IMR-90 (cell line): ENCODE measurements around the gene DOCK10. TPM values are rescaled to one million over a fixed set of nuclear protein-coding genes. Genes with fewer than 3 reads are reported as not detected.

Experiments
- ATAC-seq: fragments of 200-7000 bp; cut with Tn5 transposase; 2 replicates; pipeline ENCODE4 v1.9.1; 2020; ENCODE audit warnings: low read depth, mild to moderate bottlenecking, moderate library complexity
- BruUV-seq: library from RNA; stranded (reverse); fragments of 400-500 nt; replicated peaks from 2 replicates; lab custom pipeline; 2021; lab: Mats Ljungman, UMichigan
- CTCF ChIA-PET: fragments of 300-600 bp; formaldehyde crosslinking; extraction: SDS; loops from one replicate; lab custom pipeline; 2021; ENCODE audit warnings: antibody characterized with exemption; lab: Yijun Ruan, JAX
- POLR2A ChIA-PET: fragments of 300-600 bp; sonication (Branson Sonifier 250); formaldehyde crosslinking; loops from one replicate; lab custom pipeline; 2022; ENCODE audit warnings: antibody characterized with exemption; ENCODE audit not compliant: unreplicated experiment; lab: Charles Lee
- DNase-seq: peaks from one replicate; pipeline ENCODE4 v3.0.0; 2013
- H2AFZ ChIP-seq: replicated peaks from 2 replicates; pipeline ENCODE3; 2013; ENCODE audit warnings: low read length, mild to moderate bottlenecking; ENCODE audit not compliant: poor library complexity
- H2AK5ac ChIP-seq: 2 replicates; pipeline ENCODE4 v1.6.1; 2013; ENCODE audit warnings: low read depth, low read length, inconsistent platforms
- H2AK9ac ChIP-seq: replicated peaks from 2 replicates; pipeline ENCODE3; 2013; ENCODE audit warnings: mild to moderate bottlenecking, low read depth, low read length, moderate library complexity; ENCODE audit not compliant: poor library complexity
- H2BK120ac ChIP-seq: 2 replicates; pipeline ENCODE4 v1.6.1; 2013; ENCODE audit warnings: low read depth, low read length, inconsistent platforms
- H2BK15ac ChIP-seq: 3 replicates; pipeline ENCODE4 v1.6.1; 2013; ENCODE audit warnings: low read depth, low read length, inconsistent platforms
- H2BK20ac ChIP-seq: 2 replicates; pipeline ENCODE4 v1.6.1; 2013; ENCODE audit warnings: low read depth, mild to moderate bottlenecking, inconsistent platforms, low read length, moderate library complexity
- H2BK5ac ChIP-seq: 2 replicates; pipeline ENCODE4 v1.6.1; 2013; ENCODE audit warnings: mild to moderate bottlenecking, low read depth, low read length, inconsistent platforms; ENCODE audit not compliant: poor library complexity, severe bottlenecking
- H3K14ac ChIP-seq: replicated peaks from 2 replicates; pipeline ENCODE4 v1.6.1; 2013; ENCODE audit warnings: low read depth, low read length, inconsistent platforms
- H3K18ac ChIP-seq: 2 replicates; pipeline ENCODE4 v1.6.1; 2013; ENCODE audit warnings: low read depth, low read length, control low read depth
- H3K23ac ChIP-seq: 2 replicates; pipeline ENCODE4 v1.6.1; 2013; ENCODE audit warnings: low read depth, low read length, inconsistent platforms
- H3K27ac ChIP-seq: 2 replicates; pipeline ENCODE4 v1.5.1; 2013; ENCODE audit warnings: mild to moderate bottlenecking, control low read depth, low read length; ENCODE audit not compliant: insufficient read depth
- H3K27me3 ChIP-seq: 2 replicates; pipeline ENCODE4 v1.6.1; 2013; ENCODE audit warnings: low read length; ENCODE audit not compliant: control insufficient read depth, insufficient read depth
- H3K36me3 ChIP-seq: 2 replicates; pipeline ENCODE4 v1.6.1; 2013; ENCODE audit warnings: low read length, mixed read lengths; ENCODE audit not compliant: control insufficient read depth, insufficient read depth
- H3K4ac ChIP-seq: 2 replicates; pipeline ENCODE4 v1.6.1; 2013; ENCODE audit warnings: low read depth, low read length, inconsistent platforms
- H3K4me1 ChIP-seq: 2 replicates; pipeline ENCODE4 v1.6.1; 2013; ENCODE audit warnings: low read length, mixed read lengths; ENCODE audit not compliant: control insufficient read depth, insufficient read depth
- H3K4me2 ChIP-seq: 2 replicates; pipeline ENCODE4 v1.6.1; 2013; ENCODE audit warnings: low read depth, mild to moderate bottlenecking, control low read depth, low read length, moderate library complexity
- H3K4me3 ChIP-seq: 2 replicates; pipeline ENCODE4 v1.5.1; 2013; ENCODE audit warnings: low read depth, mild to moderate bottlenecking, control low read depth, low read length, moderate library complexity; ENCODE audit not compliant: insufficient read depth
- H3K56ac ChIP-seq: 2 replicates; pipeline ENCODE4 v1.6.1; 2013; ENCODE audit warnings: low read length, inconsistent platforms; ENCODE audit not compliant: insufficient read depth; ENCODE audit errors: extremely low read depth
- H3K79me1 ChIP-seq, 2 experiments: 2 replicates each; pipeline ENCODE4 v1.6.1; 2013; ENCODE audit warnings: low read length in 2 of 2, inconsistent platforms in 1 of 2, low read depth in 1 of 2
- H3K9ac ChIP-seq: 2 replicates; pipeline ENCODE4 v1.6.1; 2013; ENCODE audit warnings: low read depth, low read length, control low read depth
- H3K9me1 ChIP-seq: 2 replicates; pipeline ENCODE4 v1.6.1; 2013; ENCODE audit warnings: low read length, inconsistent platforms; ENCODE audit not compliant: insufficient read depth
- H3K9me3 ChIP-seq: 2 replicates; pipeline ENCODE4 v1.6.1; 2013; ENCODE audit warnings: low read length; ENCODE audit not compliant: control insufficient read depth, insufficient read depth
- H4K20me1 ChIP-seq: 2 replicates; pipeline ENCODE4 v1.6.1; 2013; ENCODE audit warnings: low read length, inconsistent platforms; ENCODE audit not compliant: insufficient read depth
- H4K5ac ChIP-seq: 2 replicates; pipeline ENCODE4 v1.6.1; 2013; ENCODE audit warnings: mild to moderate bottlenecking, low read depth, low read length, control low read depth
- H4K8ac ChIP-seq, 2 experiments: 2 replicates each; pipeline ENCODE4 v1.6.1; 2013; ENCODE audit warnings: low read depth in 2 of 2, low read length in 2 of 2, control low read depth in 1 of 2, inconsistent platforms in 1 of 2
- H4K91ac ChIP-seq: 2 replicates; pipeline ENCODE4 v1.6.1; 2013; ENCODE audit warnings: low read depth, low read length, inconsistent platforms; ENCODE audit not compliant: insufficient read depth
- BHLHE40 ChIP-seq: fragments of 150-350 bp; IDR thresholded peaks from 2 replicates; pipeline ENCODE4 v1.6.1; 2016; ENCODE audit warnings: mild to moderate bottlenecking, low read depth, low read length
- CEBPB ChIP-seq: IDR thresholded peaks from 2 replicates; pipeline ENCODE4 v1.6.1; 2012; ENCODE audit warnings: low read depth, low read length, improper control_type of control experiment
- CHD1 ChIP-seq: IDR thresholded peaks from 2 replicates; pipeline ENCODE4 v1.6.1; 2012; ENCODE audit warnings: low read depth, low read length, improper control_type of control experiment
- FOS ChIP-seq: fragments of 150-350 bp; IDR thresholded peaks from 2 replicates; pipeline ENCODE4 v1.6.1; 2016; ENCODE audit warnings: low read depth, low read length
- MAFK ChIP-seq: IDR thresholded peaks from 2 replicates; pipeline ENCODE4 v1.6.1; 2012; ENCODE audit warnings: low read depth, low read length, improper control_type of control experiment
- MAZ ChIP-seq: IDR thresholded peaks from 2 replicates; pipeline ENCODE4 v1.6.1; 2012; ENCODE audit warnings: low read depth, mild to moderate bottlenecking, low read length, improper control_type of control experiment, moderate library complexity, borderline replicate concordance
- MXI1 ChIP-seq: IDR thresholded peaks from 2 replicates; pipeline ENCODE4 v1.6.1; 2012; ENCODE audit warnings: low read depth, mild to moderate bottlenecking, low read length, moderate library complexity, borderline replicate concordance
- NFE2L2 ChIP-seq: fragments of 150-350 bp; IDR thresholded peaks from 2 replicates; pipeline ENCODE4 v1.6.1; 2016; ENCODE audit warnings: low read depth, mild to moderate bottlenecking, low read length
- POLR2A ChIP-seq: IDR thresholded peaks from 2 replicates; pipeline ENCODE4 v1.6.1; 2012; ENCODE audit warnings: mild to moderate bottlenecking, low read depth, low read length
- RAD21 ChIP-seq: IDR thresholded peaks from 2 replicates; pipeline ENCODE4 v1.6.1; 2012; ENCODE audit warnings: low read length, improper control_type of control experiment
- RCOR1 ChIP-seq: IDR thresholded peaks from 2 replicates; pipeline ENCODE4 v1.6.1; 2012; ENCODE audit warnings: mild to moderate bottlenecking, low read length, improper control_type of control experiment; ENCODE audit not compliant: insufficient replicate concordance
- RFX5 ChIP-seq: IDR thresholded peaks from 2 replicates; pipeline ENCODE4 v1.8.0; 2012; ENCODE audit warnings: low read depth, mild to moderate bottlenecking, low read length, moderate library complexity
- SMC3 ChIP-seq: fragments of 150-350 bp; IDR thresholded peaks from 2 replicates; pipeline ENCODE4 v1.6.1; 2016; ENCODE audit warnings: low read depth, mild to moderate bottlenecking, antibody characterized with exemption, low read length, moderate library complexity
- WGBS, 2 experiments: methylation state at CpG; one replicate each; pipeline versions ENCODE4 v1.1.5 to v1.1.7; 2013; ENCODE audit warnings: missing lambda C conversion rate in 2 of 2; ENCODE audit not compliant: insufficient read length in 1 of 2; ENCODE audit errors: extremely low coverage in 2 of 2; 5-methylcytosine and 5-hydroxymethylcytosine counted together
- dilution Hi-C: fragments of 300-500 bp; cut with HindIII; formaldehyde crosslinking; loops from one replicate; pipeline ENCODE4 v1.14.3; 2018; ENCODE audit warnings: low sequenced_read_pairs; ENCODE audit not compliant: unreplicated experiment
- in situ Hi-C: fragments of 300-500 bp; cut with MboI; formaldehyde crosslinking; loops from 3 replicates; pipeline ENCODE4 v1.14.3; 2019; ENCODE audit warnings: low sequenced_read_pairs, inconsistent platforms, mixed read lengths
- intact Hi-C: fragments of 100-400 bp; cut with micrococcal nuclease; formaldehyde crosslinking; loops from 2 replicates; pipeline ENCODE4 v1.10.0; 2022
- polyA plus RNA-seq, 3 experiments: library from polyadenylated mRNA; depleted of rRNA; stranded (reverse); fragments of >200 nt; gene quantifications; 2 replicates each; pipeline ENCODE4 v1.2.3, GENCODE V29; 2012; ENCODE audit warnings: low replicate concordance in 1 of 3
- total RNA-seq: library from RNA; depleted of rRNA; stranded (reverse); fragments of >200 nt; gene quantifications from 2 replicates; pipeline ENCODE4 v1.2.3, GENCODE V29; 2012
- TF ChIP-seq, protein P1 (sequence below): fragments of 150-350 bp; IDR thresholded peaks from 2 replicates; pipeline ENCODE4 v1.6.1; 2017; ENCODE audit warnings: mild to moderate bottlenecking, antibody characterized with exemption, low read length, low read depth
- TF ChIP-seq, protein P2 (sequence below): conservative IDR thresholded peaks from 2 replicates; pipeline ENCODE4 v1.5.1; 2012; ENCODE audit warnings: mild to moderate bottlenecking, low read depth, low read length, improper control_type of control experiment
- TF ChIP-seq, protein P3 (sequence below): fragments of 150-350 bp; IDR thresholded peaks from 2 replicates; pipeline ENCODE4 v1.6.1; 2016; ENCODE audit warnings: low read depth, mild to moderate bottlenecking, low read length, moderate library complexity, borderline replicate concordance

Gene DOCK10
- total and polyA plus RNA-seq, 2 of the 4 experiments (the other 2 are of a cell fraction), result 58.6 to 75.3 TPM

DNA sequence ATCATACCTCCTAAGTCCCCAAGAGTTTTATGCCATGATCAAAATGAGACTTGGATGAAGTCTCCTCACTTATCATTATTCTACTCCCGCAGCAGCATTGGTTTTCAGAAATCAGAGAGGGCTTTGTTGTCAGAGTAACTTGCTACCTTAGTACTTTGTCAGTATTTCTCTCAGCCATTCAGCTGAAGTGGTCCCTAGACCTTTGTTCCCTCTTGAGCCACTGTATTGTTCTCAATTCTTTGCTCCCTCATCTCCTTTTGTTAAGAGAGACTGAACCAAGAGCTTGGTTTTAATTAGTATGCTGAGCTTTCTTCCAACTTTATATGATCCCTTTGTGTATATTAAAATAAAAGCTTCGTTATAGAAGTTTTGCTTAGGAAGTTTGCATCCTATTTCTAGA lies 133.4 kb downstream of the DOCK10 start:
- POLR2A ChIA-PET, result interaction anchor here (0.6 kb wide), 1 partner anchor 577 kb away, joined by 5 read pairs; no protein-coding TSS in a partner anchor
- no peak overlapping the region for H2BK20ac ChIP-seq
- no peak overlapping the region for H4K8ac ChIP-seq
- H3K36me3 ChIP-seq, result no peaks in the 10 kb centered on the region
- no peak overlapping the region for H3K4ac ChIP-seq
- ATAC-seq (no peak), DNase-seq (no peak)
- H2AK5ac ChIP-seq, result no peak overlapping the region
- peaks cover 18 to 26% of the 10 kb centered on the region in 2 experiments; a peak in 3 of 4 replicates for H3K79me1 ChIP-seq
- no peak overlapping the region for H2BK15ac ChIP-seq
- H3K4me3 ChIP-seq, result no peak overlapping the region
- H2BK120ac ChIP-seq, result no peak overlapping the region
- H3K4me2 ChIP-seq, result no peak overlapping the region
- H3K14ac ChIP-seq, result no peak overlapping the region
- H3K9ac ChIP-seq, result no peak overlapping the region
- H3K56ac ChIP-seq, result no peak overlapping the region
- no peak overlapping the region for H2AFZ ChIP-seq
- H3K9me3 ChIP-seq, result no peaks in the 10 kb centered on the region
- peaks cover 4% of the 10 kb centered on the region; the same call in 1 of the 2 replicates for H3K4me1 ChIP-seq
- no peak overlapping the region for H3K23ac ChIP-seq
- in situ Hi-C loops, result no loop called here
- no peak overlapping the region for H3K18ac ChIP-seq
- CTCF ChIA-PET, result no interaction called here
- TF ChIP-seq CEBPB, result no peak
- no peak for TF ChIP-seq MAZ
- TF ChIP-seq MXI1, result no peak
- TF ChIP-seq BHLHE40, result no peak
- no peak for TF ChIP-seq RAD21
- TF ChIP-seq, protein P1, sequence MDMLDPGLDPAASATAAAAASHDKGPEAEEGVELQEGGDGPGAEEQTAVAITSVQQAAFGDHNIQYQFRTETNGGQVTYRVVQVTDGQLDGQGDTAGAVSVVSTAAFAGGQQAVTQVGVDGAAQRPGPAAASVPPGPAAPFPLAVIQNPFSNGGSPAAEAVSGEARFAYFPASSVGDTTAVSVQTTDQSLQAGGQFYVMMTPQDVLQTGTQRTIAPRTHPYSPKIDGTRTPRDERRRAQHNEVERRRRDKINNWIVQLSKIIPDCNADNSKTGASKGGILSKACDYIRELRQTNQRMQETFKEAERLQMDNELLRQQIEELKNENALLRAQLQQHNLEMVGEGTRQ, result no peak
- TF ChIP-seq, protein P2, sequence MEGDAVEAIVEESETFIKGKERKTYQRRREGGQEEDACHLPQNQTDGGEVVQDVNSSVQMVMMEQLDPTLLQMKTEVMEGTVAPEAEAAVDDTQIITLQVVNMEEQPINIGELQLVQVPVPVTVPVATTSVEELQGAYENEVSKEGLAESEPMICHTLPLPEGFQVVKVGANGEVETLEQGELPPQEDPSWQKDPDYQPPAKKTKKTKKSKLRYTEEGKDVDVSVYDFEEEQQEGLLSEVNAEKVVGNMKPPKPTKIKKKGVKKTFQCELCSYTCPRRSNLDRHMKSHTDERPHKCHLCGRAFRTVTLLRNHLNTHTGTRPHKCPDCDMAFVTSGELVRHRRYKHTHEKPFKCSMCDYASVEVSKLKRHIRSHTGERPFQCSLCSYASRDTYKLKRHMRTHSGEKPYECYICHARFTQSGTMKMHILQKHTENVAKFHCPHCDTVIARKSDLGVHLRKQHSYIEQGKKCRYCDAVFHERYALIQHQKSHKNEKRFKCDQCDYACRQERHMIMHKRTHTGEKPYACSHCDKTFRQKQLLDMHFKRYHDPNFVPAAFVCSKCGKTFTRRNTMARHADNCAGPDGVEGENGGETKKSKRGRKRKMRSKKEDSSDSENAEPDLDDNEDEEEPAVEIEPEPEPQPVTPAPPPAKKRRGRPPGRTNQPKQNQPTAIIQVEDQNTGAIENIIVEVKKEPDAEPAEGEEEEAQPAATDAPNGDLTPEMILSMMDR, result no peak
- no peak for TF ChIP-seq POLR2A
- TF ChIP-seq CHD1, result no peak
- no peak for TF ChIP-seq NFE2L2
- no peak for TF ChIP-seq SMC3
- TF ChIP-seq RCOR1, result no peak
- no peak for TF ChIP-seq FOS
- TF ChIP-seq, protein P3, sequence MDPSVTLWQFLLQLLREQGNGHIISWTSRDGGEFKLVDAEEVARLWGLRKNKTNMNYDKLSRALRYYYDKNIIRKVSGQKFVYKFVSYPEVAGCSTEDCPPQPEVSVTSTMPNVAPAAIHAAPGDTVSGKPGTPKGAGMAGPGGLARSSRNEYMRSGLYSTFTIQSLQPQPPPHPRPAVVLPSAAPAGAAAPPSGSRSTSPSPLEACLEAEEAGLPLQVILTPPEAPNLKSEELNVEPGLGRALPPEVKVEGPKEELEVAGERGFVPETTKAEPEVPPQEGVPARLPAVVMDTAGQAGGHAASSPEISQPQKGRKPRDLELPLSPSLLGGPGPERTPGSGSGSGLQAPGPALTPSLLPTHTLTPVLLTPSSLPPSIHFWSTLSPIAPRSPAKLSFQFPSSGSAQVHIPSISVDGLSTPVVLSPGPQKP, result no peak
- TF ChIP-seq MAFK, result no peak
- TF ChIP-seq RFX5, result no peak
- intact Hi-C loops, result no loop called here
- no TSS peak for BruUV-seq
- H3K27me3 ChIP-seq, result no peaks in the 10 kb centered on the region
- no peak overlapping the region for H4K91ac ChIP-seq
- H4K20me1 ChIP-seq, result no peaks in the 10 kb centered on the region
- no peak overlapping the region for H2AK9ac ChIP-seq
- no peak overlapping the region for H3K27ac ChIP-seq
- 0 out of 2 replicates have a peak, but pooled peaks cover 3% of the 10 kb centered on the region for H3K9me1 ChIP-seq
- no peak overlapping the region for H4K5ac ChIP-seq
- WGBS, 2 experiments, result no CpG with 5 or more reads among the region's 2 CpGs
- no peak overlapping the region for H2BK5ac ChIP-seq
- dilution Hi-C loops, result no loop called here
